ENCODE measurements around the gene CSHL1. TPM values are rescaled to one million over a fixed set of nuclear protein-coding genes. Genes with fewer than 3 reads are reported as not detected.
"Not testable (repeated sequence)": the region's sequence is repeated elsewhere in the genome, so short reads cannot be mapped to it uniquely, and the experiment has no call there.

CSHL1 gene
- total and polyA plus RNA-seq, 9 of the 15 experiments (the other 6 are each of a cell fraction or from before 2014, with no cell fraction given): not detected

GRCh38 chr17:63885119-63885518 lies 25.9 kb downstream of the CSHL1 start:
- 2% methylated on average over 10 of the region's 11 CpGs for WGBS (ENCODE audit: insufficient coverage, low coverage, missing lambda C conversion rate)
- CTCF ChIA-PET (ENCODE audit: low intra/inter-chr PET ratio); BruUV-seq (replicated peaks): not testable (repeated sequence)

GRCh38 chr17:63882626-63883126 lies 28.4 kb downstream of the CSHL1 start:
- ATAC-seq: peak; percentile 54
- TF ChIP-seq RBM25 (IDR thresholded peaks at IDR 0.05; ENCODE audit: low read depth, low read length, severe bottlenecking) (peak; percentile 89), KDM1A (IDR thresholded peaks at IDR 0.05) (peak in 1 of 2 experiments; percentile 45; a peak in 1 of 4 replicates), BCOR (IDR thresholded peaks at IDR 0.05) (peak; percentile 73)

More at GRCh38 chr17:63885119-63885518, 25.9 kb downstream of the CSHL1 start:
- FAIRE-seq; DNase-seq (ENCODE audit: extremely low read depth in 1 of 4, low spot score in 3 of 4); H3K4me3 ChIP-seq; H3K36me3 ChIP-seq (ENCODE audit: control insufficient read depth, insufficient read depth, low read length); H4K20me1 ChIP-seq (replicated peaks; ENCODE audit: control insufficient read depth, insufficient read depth, low read length); in situ Hi-C loops (cut with MboI); H3K4me2 ChIP-seq (ENCODE audit: insufficient read depth, low read length); H3K4me1 ChIP-seq (replicated peaks in 1 of 2; ENCODE audit: control insufficient read depth in 2 of 2, insufficient read depth in 2 of 2, low read length in 2 of 2); POLR2A ChIA-PET; H3K9ac ChIP-seq (ENCODE audit: insufficient read depth in 1 of 2, low read depth in 2 of 2, low read length in 2 of 2); ATAC-seq; H2AFZ ChIP-seq (ENCODE audit: low read depth, low read length); H3K9me1 ChIP-seq (ENCODE audit: control insufficient read depth, insufficient read depth, low read length); H3K27ac ChIP-seq (ENCODE audit: extremely low read depth, low read depth, low read length); intact Hi-C loops (cut with micrococcal nuclease); H3K9me3 ChIP-seq (replicated peaks; ENCODE audit: control insufficient read depth, insufficient read depth, low read depth, low read length); H3K79me2 ChIP-seq (ENCODE audit: control insufficient read depth, insufficient read depth, low read length): not testable (repeated sequence)
- H3K27me3 ChIP-seq (ENCODE audit: control insufficient read depth in 2 of 2, insufficient read depth in 2 of 2, low read length in 2 of 2): peaks cover 2 to 19% of the 10 kb centered on the region in 2 experiments; a peak in 3 of 5 replicates

More at GRCh38 chr17:63882626-63883126, 28.4 kb downstream of the CSHL1 start:
- intact Hi-C loops (cut with micrococcal nuclease); BruUV-seq (replicated peaks); H3K79me2 ChIP-seq (ENCODE audit: control insufficient read depth, insufficient read depth, low read length); H3K36me3 ChIP-seq (ENCODE audit: control insufficient read depth, insufficient read depth, low read length); H2AFZ ChIP-seq (ENCODE audit: low read depth, low read length); H3K9ac ChIP-seq (ENCODE audit: insufficient read depth in 1 of 2, low read depth in 2 of 2, low read length in 2 of 2); H4K20me1 ChIP-seq (replicated peaks; ENCODE audit: control insufficient read depth, insufficient read depth, low read length); H3K4me1 ChIP-seq (replicated peaks in 1 of 2; ENCODE audit: control insufficient read depth in 2 of 2, insufficient read depth in 2 of 2, low read length in 2 of 2); H3K4me3 ChIP-seq; H3K9me1 ChIP-seq (ENCODE audit: control insufficient read depth, insufficient read depth, low read length); H3K27ac ChIP-seq (ENCODE audit: extremely low read depth, low read depth, low read length); FAIRE-seq; H3K9me3 ChIP-seq (replicated peaks; ENCODE audit: control insufficient read depth, insufficient read depth, low read depth, low read length); in situ Hi-C loops (cut with MboI): not testable (repeated sequence)
- DNase-seq (ENCODE audit: extremely low read depth in 1 of 4, low spot score in 3 of 4): peak in 2 of 4 experiments; percentile 15 to 30
- CTCF ChIA-PET (ENCODE audit: low intra/inter-chr PET ratio): interaction anchor here (0.6 kb wide), 1 partner anchor 133 kb away, joined by 3 read pairs; no protein-coding TSS in a partner anchor
- 22% methylated on average over 7 of the region's 9 CpGs for WGBS (ENCODE audit: insufficient coverage, low coverage, missing lambda C conversion rate)
- H3K4me2 ChIP-seq (ENCODE audit: insufficient read depth, low read length): 0 out of 2 replicates have a peak overlapping the region, but pooled peaks have one; percentile 6
- POLR2A ChIA-PET: interaction anchor here (1.2 kb wide), 1 partner anchor 17 kb away, joined by 4 read pairs; no protein-coding TSS in a partner anchor
- H3K27me3 ChIP-seq (ENCODE audit: control insufficient read depth in 2 of 2, insufficient read depth in 2 of 2, low read length in 2 of 2): peaks cover 5 to 32% of the 10 kb centered on the region in 2 experiments; a peak in 3 of 5 replicates

Data from K562 (cell line).